GM21515 (cell line): ENCODE data around the gene INF2.
"Not testable (repeated sequence)": the region's sequence is repeated elsewhere in the genome, so short reads cannot be mapped to it uniquely, and the experiment has no call there.

Source experiments
- ATAC-seq: cut with Tn5 transposase; IDR thresholded peaks from one replicate; pipeline ENCODE4 v1.9.1; 2021; ENCODE audit not compliant: unreplicated experiment

Gene INF2

DNA sequence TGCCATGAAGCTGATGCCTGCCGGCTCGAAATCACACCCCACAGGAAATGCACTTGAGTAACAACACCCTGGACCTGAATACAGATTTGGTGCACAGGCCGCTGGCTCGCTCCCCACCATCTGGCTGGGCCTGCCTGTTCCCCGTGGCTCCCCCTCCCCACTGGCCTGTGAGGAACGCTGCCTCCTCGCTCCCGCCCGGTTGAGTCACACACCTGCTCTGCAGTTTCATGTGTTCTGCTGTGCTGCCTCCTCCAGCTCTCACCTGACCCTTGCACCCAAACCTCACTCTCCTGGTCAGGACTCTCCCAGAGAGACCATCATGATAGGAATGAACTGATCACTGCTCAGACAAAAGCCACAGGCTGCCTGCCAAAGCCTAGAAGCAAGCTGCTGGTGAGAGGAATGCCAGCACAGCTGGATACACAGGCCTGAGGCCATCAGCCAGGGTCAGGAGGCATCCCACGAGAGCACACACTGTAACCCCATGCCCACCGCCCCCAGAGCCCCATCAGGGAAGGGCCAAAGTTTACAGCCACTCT is 59.8 kb downstream of the INF2 start:
- no peak for ATAC-seq

DNA sequence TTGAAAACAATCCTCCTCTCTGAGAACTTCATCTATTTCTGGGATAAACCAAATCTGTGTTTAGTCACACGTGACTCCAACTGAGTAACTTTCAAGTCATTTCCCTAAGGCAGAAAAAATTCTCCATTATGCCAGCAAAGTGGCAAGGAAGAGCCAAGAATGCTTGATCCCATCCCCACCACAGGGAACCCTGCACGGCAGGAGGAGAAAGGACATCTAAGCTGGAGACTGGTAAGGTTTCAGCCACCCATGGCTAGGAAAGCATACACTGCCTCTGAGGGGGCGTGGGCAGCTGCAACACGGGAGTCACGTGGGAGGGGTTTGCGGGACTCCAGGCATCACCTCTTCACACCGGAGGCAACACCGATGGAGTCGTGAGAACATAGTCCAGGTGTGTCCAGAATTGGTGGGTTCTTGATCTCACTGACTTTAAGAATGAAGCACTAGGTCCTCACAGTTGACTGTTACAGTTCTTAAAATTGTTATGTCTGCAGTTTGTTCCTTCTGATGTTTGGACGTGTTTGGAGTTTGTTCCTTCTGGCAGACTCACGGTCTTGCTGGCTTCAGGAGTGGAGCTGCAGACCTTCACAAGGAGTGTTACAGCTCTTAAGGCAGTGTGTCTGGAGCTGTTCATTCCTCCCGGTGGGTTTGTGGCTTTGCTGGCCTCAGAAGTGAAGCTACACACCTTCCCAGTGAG is 60.8 kb downstream of the INF2 start:
- ATAC-seq: no peak

DNA sequence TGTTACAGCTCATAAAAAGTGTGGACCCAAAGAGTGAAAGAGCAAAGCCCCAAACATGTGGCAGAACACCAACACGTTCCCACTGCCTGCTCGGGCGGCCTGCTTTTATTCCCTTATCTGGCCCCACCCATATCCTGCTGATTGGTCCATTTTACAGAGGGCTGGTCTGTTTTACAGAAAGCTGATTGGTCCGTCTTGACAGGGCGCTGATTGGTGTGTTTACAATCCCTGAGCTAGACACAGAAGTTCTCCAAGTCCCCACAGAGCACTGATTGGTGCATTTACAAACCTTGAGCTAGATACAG is 61.3 kb downstream of the INF2 start:
- ATAC-seq: not testable (repeated sequence)

GRCh38 chr14:104751539-104752422 is 62.4 kb downstream of the INF2 start:
- no peak for ATAC-seq

DNA sequence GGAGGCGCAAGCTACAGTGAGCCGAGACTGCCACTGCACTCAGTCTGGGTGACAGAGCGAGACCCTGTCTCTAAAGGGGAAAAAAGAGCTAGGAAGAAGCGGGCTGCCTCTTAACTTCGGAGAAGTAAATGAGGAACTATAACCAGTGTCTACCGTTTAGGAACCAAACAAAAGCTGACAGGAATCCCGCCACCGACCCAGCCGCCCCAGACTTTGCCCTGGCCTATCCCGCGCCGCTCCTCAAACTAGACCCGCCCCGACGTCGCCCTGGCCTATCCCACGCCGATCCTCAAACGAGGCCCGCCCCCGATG is 63.0 kb downstream of the INF2 start:
- peak; percentile 7 for ATAC-seq

DNA sequence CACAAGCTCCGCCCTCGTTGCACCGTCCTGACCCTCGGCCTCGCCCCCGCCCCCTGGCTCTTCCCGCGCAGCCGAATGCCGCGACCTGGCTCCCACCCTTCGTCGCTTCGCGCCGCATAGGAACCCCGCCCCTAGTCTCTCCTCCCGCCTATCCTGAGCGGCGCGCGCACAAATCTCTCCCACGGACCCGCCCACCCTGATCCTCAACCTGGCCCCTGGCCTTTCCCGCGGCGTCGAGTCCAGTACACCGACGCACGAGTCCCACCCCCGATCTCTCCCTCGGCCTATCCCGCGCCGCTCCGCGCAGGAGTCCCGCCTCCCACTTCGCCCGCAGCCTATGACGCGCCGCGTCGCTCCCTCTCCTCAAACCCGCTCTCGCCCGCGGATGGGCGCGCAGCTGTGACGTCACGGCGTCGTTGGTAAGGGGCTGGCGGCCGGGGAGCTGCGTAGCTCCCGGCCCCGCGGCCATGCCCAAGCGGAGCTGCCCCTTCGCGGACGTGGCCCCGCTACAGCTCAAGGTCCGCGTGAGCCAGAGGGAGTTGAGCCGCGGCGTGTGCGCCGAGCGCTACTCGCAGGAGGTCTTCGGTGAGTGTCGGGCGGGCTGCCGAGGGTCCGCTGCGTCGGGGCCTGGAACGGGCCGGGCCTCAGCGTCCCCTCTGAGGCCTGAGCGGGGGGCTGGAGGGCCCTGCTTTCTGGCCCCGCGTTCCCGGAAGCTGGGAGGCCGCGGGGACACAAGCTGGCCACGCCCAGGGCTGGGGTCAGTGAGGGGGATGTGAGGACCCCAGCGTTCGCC is 63.5 kb downstream of the INF2 start, which contains the start of gene SIVA1:
TSS of gene SIVA1 (plus strand) at position 413 of the 793 bp plus-strand sequence. CDS start at position 468, 55 bp downstream.
- peak; percentile 81 for ATAC-seq

DNA sequence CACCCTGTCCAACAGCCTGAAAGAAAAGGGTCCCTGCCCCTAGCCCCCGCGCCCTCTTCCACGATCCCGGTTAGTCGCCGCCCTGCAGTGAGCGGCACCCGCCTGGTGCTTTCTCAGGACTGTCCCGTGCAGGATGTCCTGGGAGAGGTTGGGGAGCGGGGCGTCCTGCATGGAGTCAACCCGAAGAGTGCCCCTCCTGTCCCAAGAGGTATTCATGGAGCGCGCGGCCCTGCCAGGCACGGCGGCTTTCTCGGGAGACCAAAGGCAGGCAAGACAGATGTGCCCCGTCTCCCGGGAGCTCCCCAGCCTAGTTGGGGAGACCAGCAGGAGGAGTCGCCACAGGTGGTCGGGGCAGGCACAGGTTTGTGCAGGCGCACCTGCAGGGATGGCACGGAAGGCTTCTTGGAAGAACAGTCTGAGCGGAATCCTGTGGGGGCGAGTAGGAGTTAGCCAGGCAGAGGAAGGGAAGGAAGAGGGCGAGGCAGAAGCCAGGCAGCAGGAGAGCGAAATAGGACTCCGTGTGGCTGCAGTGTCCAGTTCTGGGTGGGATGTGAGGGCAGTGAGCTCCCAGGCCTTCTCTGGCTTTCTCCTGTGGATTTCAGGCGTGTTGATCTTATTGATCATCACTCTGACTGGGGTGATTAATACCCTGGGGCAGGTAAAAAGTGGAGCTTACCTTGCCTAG is 64.3 kb downstream of the INF2 start:
- no peak for ATAC-seq

DNA sequence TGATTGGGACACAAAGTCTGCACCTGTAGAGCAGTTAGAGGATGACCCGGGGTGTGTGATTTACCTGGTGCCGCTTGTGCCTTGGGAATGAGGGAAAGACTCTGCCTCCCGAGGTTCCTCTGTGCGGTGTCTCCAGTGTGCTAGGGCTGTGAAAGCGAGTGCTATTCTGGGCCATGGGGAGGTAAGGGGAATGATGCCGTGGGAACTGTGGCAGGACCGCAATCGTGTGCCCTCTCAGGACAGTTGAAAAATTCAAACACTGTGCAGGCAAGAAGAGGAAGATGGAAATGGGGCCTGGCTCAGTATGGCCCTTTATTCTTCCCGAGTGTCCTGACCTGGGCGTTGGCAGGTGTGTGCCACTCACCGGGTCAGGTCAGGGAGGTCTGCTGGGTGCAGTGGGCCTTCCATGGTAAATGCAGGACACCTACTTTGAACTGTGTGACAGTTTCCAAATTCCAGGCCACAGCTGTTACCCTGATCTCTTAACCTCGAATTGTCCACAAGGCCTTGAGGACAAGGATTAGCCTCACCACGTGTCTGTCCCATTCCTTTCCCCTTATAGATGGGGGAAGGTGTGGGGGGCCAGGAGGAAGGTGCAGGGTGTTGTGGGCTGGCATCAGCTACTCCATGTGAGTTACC is 64.9 kb downstream of the INF2 start:
- ATAC-seq: no peak

- no peak for ATAC-seq
Measured at GRCh38 chr14:104755621-104756020, 66.2 kb downstream of the INF2 start.

DNA sequence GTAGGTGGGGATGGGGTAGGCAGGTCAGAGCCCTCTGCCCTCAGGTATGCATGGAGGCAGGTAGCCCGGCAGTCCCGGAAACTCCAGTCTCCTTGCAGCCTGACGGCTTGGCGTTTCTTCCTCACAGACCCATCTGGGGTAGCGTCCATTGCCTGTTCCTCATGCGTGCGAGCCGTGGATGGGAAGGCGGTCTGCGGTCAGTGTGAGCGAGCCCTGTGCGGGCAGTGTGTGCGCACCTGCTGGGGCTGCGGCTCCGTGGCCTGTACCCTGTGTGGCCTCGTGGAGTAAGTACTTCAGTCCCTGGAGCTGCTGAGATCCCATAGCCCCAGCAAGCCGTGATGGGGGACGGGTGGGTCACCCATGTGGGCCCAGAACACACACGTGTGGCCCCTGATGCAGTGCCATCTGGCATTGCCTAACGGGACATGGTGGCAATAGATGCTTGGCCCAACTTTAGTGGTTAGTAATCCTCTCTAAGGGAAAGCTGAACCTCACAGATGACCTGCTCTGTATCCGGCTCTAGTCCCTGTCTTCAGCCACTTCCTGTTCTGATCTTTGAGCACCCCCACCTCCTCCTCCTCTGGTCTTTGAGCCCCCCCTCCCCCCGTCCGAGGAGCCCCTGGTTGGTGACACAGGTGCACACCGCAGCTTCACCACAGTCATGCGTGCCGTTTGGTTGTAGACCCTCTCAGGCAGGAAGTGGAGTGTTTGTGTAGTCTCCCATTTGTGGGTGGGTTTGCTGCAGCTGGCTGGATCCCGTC is 67.2 kb downstream of the INF2 start:
- ATAC-seq: no peak

GRCh38 chr14:104757238-104757585 is 67.8 kb downstream of the INF2 start:
- ATAC-seq: no peak

- no peak for ATAC-seq
Measured at GRCh38 chr14:104757681-104758392, 68.4 kb downstream of the INF2 start.

GRCh38 chr14:104758981-104759969 is 69.9 kb downstream of the INF2 start:
- no peak for ATAC-seq

- ATAC-seq: no peak
Measured at GRCh38 chr14:104765517-104765916, 76.1 kb downstream of the INF2 start.

- no peak for ATAC-seq
Measured at GRCh38 chr14:104766256-104766862, 76.9 kb downstream of the INF2 start.

GRCh38 chr14:104766863-104767633 is 77.6 kb downstream of the INF2 start:
- no peak for ATAC-seq

- no peak for ATAC-seq
Measured at GRCh38 chr14:104767634-104767918, 78.2 kb downstream of the INF2 start.
